NB4 (cell line): ENCODE measurements around the gene TSPAN18.

ENCODE experiments used
- DNase-seq: peaks from one replicate; pipeline ENCODE4 v3.0.0; 2010; ENCODE audit warnings: low read depth
- H3K4me3 ChIP-seq: one replicate; pipeline ENCODE4 v1.5.1; 2011; ENCODE audit warnings: mild to moderate bottlenecking, low read depth, low read length, moderate library complexity
- CTCF ChIP-seq: IDR thresholded peaks from one replicate; pipeline ENCODE4 v1.5.1; 2012; ENCODE audit warnings: low read depth, low read length
- MAX ChIP-seq: IDR thresholded peaks from 2 replicates; pipeline ENCODE4 v1.6.1; 2011; ENCODE audit warnings: low read depth, low read length
- MYC ChIP-seq: IDR thresholded peaks from 2 replicates; pipeline ENCODE4 v1.6.1; 2011; ENCODE audit warnings: low read depth, low read length
- POLR2A ChIP-seq: IDR thresholded peaks from 2 replicates; pipeline ENCODE4 v1.6.1; 2011; ENCODE audit warnings: mild to moderate bottlenecking; ENCODE audit not compliant: insufficient read length; ENCODE audit errors: extremely low read depth

Gene TSPAN18

GRCh38 chr11:44880511-44880910 lies 153.7 kb downstream of the TSPAN18 start:
- no peak overlapping the region for H3K4me3 ChIP-seq
- TF ChIP-seq POLR2A (no peak), MYC (no peak), CTCF (no peak), MAX (no peak)
- no peak for DNase-seq

- no peak for DNase-seq
- TF ChIP-seq MYC (no peak), CTCF (no peak), POLR2A (no peak), MAX (no peak)
- H3K4me3 ChIP-seq, result no peak overlapping the region
Measured at GRCh38 chr11:44880953-44881352, 154.2 kb downstream of the TSPAN18 start.

GRCh38 chr11:44883277-44883676 lies 156.5 kb downstream of the TSPAN18 start:
- DNase-seq, result no peak
- no peak for TF ChIP-seq MYC
- no peak for TF ChIP-seq MAX
- H3K4me3 ChIP-seq, result no peak overlapping the region

GRCh38 chr11:44884056-44884455 lies 157.3 kb downstream of the TSPAN18 start:
- TF ChIP-seq CTCF (no peak), POLR2A (no peak), MAX (no peak), MYC (no peak)
- H3K4me3 ChIP-seq, result no peak overlapping the region
- no peak for DNase-seq

GRCh38 chr11:44885065-44885810 lies 158.5 kb downstream of the TSPAN18 start:
- TF ChIP-seq CTCF, result no peak
- TF ChIP-seq POLR2A, result no peak
- no peak for TF ChIP-seq MAX
- no peak for TF ChIP-seq MYC
- no peak for DNase-seq
- no peak overlapping the region for H3K4me3 ChIP-seq

GRCh38 chr11:44885919-44886789 lies 159.4 kb downstream of the TSPAN18 start:
- H3K4me3 ChIP-seq, result no peak overlapping the region
- no peak for DNase-seq
- TF ChIP-seq MYC (no peak), CTCF (no peak)
